HCT116 (cell line): ENCODE data around the gene LRRC73.
A peak's percentile ranks its signal among the peaks of the same experiment; 100 is the strongest.

Source experiments
- CEBPB ChIP-seq: IDR thresholded peaks from 2 replicates; pipeline ENCODE4 v1.6.1; 2012; ENCODE audit warnings: low read depth
- EGR1 ChIP-seq: IDR thresholded peaks from 2 replicates; pipeline ENCODE4 v1.6.1; 2012; ENCODE audit warnings: low read depth
- EZH2 ChIP-seq: fragments of 200-600 bp; sonication (generic); IDR thresholded peaks from 2 replicates; pipeline ENCODE4 v1.6.1; 2017; ENCODE audit warnings: antibody characterized with exemption, mixed run types
- JUND ChIP-seq: IDR thresholded peaks from 2 replicates; pipeline ENCODE4 v1.6.1; 2012
- POLR2A ChIP-seq: IDR thresholded peaks from 2 replicates; pipeline ENCODE4 v1.7.0; 2011; ENCODE audit warnings: borderline replicate concordance; ENCODE audit not compliant: insufficient read depth, insufficient read length; ENCODE audit errors: extremely low read depth
- POLR2AphosphoS5 ChIP-seq: IDR thresholded peaks from 2 replicates; pipeline ENCODE4 v1.6.1; 2011; ENCODE audit warnings: mild to moderate bottlenecking, low read depth, low read length, moderate library complexity
- RAD21 ChIP-seq: IDR thresholded peaks from 2 replicates; pipeline ENCODE4 v1.6.1; 2012; ENCODE audit warnings: low read depth, mild to moderate bottlenecking
- SIN3A ChIP-seq: IDR thresholded peaks from 2 replicates; pipeline ENCODE4 v1.6.1; 2012; ENCODE audit warnings: low read depth
- SRF ChIP-seq: IDR thresholded peaks from 2 replicates; pipeline ENCODE4 v1.6.1; 2012; ENCODE audit warnings: low read depth
- TF ChIP-seq, protein P1 (sequence below), 3 experiments: fragments of 200-600 bp in 1 of 3; sonication (generic) in 1 of 3; IDR thresholded peaks in 2 of 3; conservative IDR thresholded peaks in 1 of 3; 2 replicates each; pipeline ENCODE4 v1.5.1; 2012 to 2017; ENCODE audit warnings: low read depth in 2 of 3, low read length in 2 of 3, antibody characterized with exemption in 1 of 3, borderline replicate concordance in 1 of 3, control low read depth in 1 of 3, mild to moderate bottlenecking in 1 of 3, mixed read lengths in 1 of 3, mixed run types in 1 of 3, moderate library complexity in 1 of 3; ENCODE audit not compliant: insufficient read depth in 1 of 3

- TF ChIP-seq, protein P1, sequence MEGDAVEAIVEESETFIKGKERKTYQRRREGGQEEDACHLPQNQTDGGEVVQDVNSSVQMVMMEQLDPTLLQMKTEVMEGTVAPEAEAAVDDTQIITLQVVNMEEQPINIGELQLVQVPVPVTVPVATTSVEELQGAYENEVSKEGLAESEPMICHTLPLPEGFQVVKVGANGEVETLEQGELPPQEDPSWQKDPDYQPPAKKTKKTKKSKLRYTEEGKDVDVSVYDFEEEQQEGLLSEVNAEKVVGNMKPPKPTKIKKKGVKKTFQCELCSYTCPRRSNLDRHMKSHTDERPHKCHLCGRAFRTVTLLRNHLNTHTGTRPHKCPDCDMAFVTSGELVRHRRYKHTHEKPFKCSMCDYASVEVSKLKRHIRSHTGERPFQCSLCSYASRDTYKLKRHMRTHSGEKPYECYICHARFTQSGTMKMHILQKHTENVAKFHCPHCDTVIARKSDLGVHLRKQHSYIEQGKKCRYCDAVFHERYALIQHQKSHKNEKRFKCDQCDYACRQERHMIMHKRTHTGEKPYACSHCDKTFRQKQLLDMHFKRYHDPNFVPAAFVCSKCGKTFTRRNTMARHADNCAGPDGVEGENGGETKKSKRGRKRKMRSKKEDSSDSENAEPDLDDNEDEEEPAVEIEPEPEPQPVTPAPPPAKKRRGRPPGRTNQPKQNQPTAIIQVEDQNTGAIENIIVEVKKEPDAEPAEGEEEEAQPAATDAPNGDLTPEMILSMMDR (IDR thresholded peaks at IDR 0.05 in 2 of 3, conservative IDR thresholded peaks at IDR 0.05 in 1 of 3; ENCODE audit: borderline replicate concordance in 1 of 3, insufficient read depth in 1 of 3, low read depth in 2 of 3, low read length in 2 of 3), result peak; percentile 74 to 84 (median 83)
- TF ChIP-seq JUND (no peak), POLR2A (no peak), POLR2AphosphoS5 (no peak), EGR1 (peak; percentile 53; the same call in 1 of the 2 replicates), SRF (no peak), SIN3A (no peak; the same call in 1 of the 2 replicates), RAD21 (peak; percentile 89), EZH2 (no peak), CEBPB (no peak)
Measured at GRCh38 chr6:43496370-43497128, 13.6 kb downstream of the LRRC73 start.
